SK-N-MC (cell line): ENCODE measurements around the gene GAL3ST1.

Experiments
- EZH2 ChIP-seq: fragments of 200-600 bp; sonication (generic); IDR thresholded peaks from one replicate; pipeline ENCODE4 v1.6.1; 2017; ENCODE audit warnings: antibody characterized with exemption
- FOXP2 ChIP-seq: optimal IDR thresholded peaks from 2 replicates; pipeline ENCODE3; 2011; ENCODE audit warnings: mild to moderate bottlenecking, moderate library complexity; ENCODE audit not compliant: insufficient read depth; ENCODE audit errors: extremely low read length, control extremely low read depth
- POLR2AphosphoS5 ChIP-seq: IDR thresholded peaks from 2 replicates; pipeline ENCODE4 v1.6.1; 2012; ENCODE audit warnings: mild to moderate bottlenecking, low read depth, low read length, borderline replicate concordance

DNA sequence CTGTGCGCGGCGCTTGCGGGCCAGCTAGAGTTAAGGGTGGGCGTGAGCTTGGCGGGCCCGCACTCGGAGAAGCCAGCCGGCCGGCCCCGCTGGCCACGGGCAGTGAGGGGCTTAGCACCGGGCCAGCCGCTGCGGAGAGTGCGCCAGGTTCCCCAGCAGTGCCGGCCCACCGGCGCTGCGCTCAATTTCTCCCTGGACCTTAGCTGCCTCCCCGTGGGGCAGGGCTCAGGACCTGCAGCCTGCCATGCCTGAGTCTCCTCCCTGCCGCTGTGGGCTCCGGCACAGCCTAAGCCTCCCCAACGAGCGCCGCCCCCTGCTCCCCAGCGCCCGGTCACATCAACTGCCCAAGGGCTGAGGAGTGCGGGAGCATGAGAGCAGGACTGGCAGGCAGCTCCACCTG, 22.4 kb upstream of the GAL3ST1 start:
- no peak for TF ChIP-seq EZH2
- TF ChIP-seq FOXP2: no peak
- no peak for TF ChIP-seq POLR2AphosphoS5
